A549 (cell line): ENCODE data around the gene ARMC10. TPM values are rescaled to one million over a fixed set of nuclear protein-coding genes. Genes with fewer than 3 reads are reported as not detected.

ENCODE experiments used
- ATAC-seq, 2 experiments: fragments of 200-7000 bp in 1 of 2; fragments of >200 bp in 1 of 2; cut with Nextera tagmentation in 1 of 2; cut with Tn5 transposase in 1 of 2; 3 replicates each; pipeline versions ENCODE4 v1.8.0 to v1.9.1; 2018 to 2020; ENCODE audit warnings: mild to moderate bottlenecking in 1 of 2, moderate library complexity in 1 of 2
- CTCF ChIA-PET: fragments of 300-600 bp; sonication (Branson Sonifier 250); formaldehyde crosslinking; extraction: SDS; loops from one replicate; lab custom pipeline; 2021; ENCODE audit warnings: antibody characterized with exemption, inconsistent platforms; lab: Yijun Ruan, JAX
- POLR2A ChIA-PET: fragments of 350-600 bp; formaldehyde crosslinking; extraction: SDS; loops from one replicate; lab custom pipeline; 2021; ENCODE audit warnings: antibody characterized with exemption, inconsistent platforms; lab: Yijun Ruan, JAX
- DNase-seq, 2 experiments: peaks; one replicate each; pipeline versions ENCODE4 v3.0.0 to v3.0.0-alpha.2; 2011 to 2016; ENCODE audit warnings: low read depth in 1 of 2, low spot score in 1 of 2
- FAIRE-seq: peaks from 2 replicates; lab custom pipeline; 2011; peaks lifted over from hg19 to GRCh38; lab: Jason Lieb, UNC
- H3K27ac ChIP-seq, 2 experiments: fragments of >200 bp; sonication (Bioruptor Twin); formaldehyde crosslinking; 3 replicates each; pipeline ENCODE4 v1.5.1; 2016 to 2017
- H3K4me1 ChIP-seq: fragments of >200 bp; sonication (Bioruptor Twin); formaldehyde crosslinking; 3 replicates; pipeline ENCODE4 v1.6.1; 2016
- H3K4me2 ChIP-seq: fragments of >200 bp; sonication (Bioruptor Twin); formaldehyde crosslinking; 3 replicates; pipeline ENCODE4 v1.6.1; 2016
- H3K4me3 ChIP-seq: fragments of >200 bp; sonication (Bioruptor Twin); formaldehyde crosslinking; 3 replicates; pipeline ENCODE4 v1.5.1; 2016
- H3K9me3 ChIP-seq: fragments of >200 bp; sonication (Bioruptor Twin); formaldehyde crosslinking; 3 replicates; pipeline ENCODE4 v1.6.1; 2016
- BCL3 ChIP-seq: fragments of >200 bp; sonication (Bioruptor Twin); formaldehyde crosslinking; IDR thresholded peaks from 3 replicates; pipeline ENCODE4 v1.6.1; 2016
- CEBPB ChIP-seq, 2 experiments: fragments of >200 bp in 1 of 2; sonication (Bioruptor Twin) in 1 of 2; formaldehyde crosslinking in 1 of 2; IDR thresholded peaks; 2 replicates each; pipeline ENCODE4 v1.6.1; 2012 to 2016
- CHD4 ChIP-seq: fragments of 200-600 bp; sonication (generic); IDR thresholded peaks from 2 replicates; pipeline ENCODE4 v1.6.1; 2016; ENCODE audit warnings: antibody characterized with exemption, mild to moderate bottlenecking, borderline replicate concordance
- E2F6 ChIP-seq: IDR thresholded peaks from 2 replicates; pipeline ENCODE4 v1.6.1; 2012; ENCODE audit warnings: low read depth, borderline replicate concordance
- EHMT2 ChIP-seq: fragments of 200-600 bp; sonication (generic); IDR thresholded peaks from 2 replicates; pipeline ENCODE4 v1.6.1; 2016; ENCODE audit warnings: antibody characterized with exemption, low read depth, mild to moderate bottlenecking, moderate library complexity
- ELK1 ChIP-seq: fragments of 150-350 bp; IDR thresholded peaks from 2 replicates; pipeline ENCODE4 v1.6.1; 2014; ENCODE audit warnings: low read depth, mild to moderate bottlenecking, low read length
- FOSL2 ChIP-seq, 2 experiments: fragments of 450-650 bp in 1 of 2; fragments of >200 bp in 1 of 2; sonication (Bioruptor Twin) in 1 of 2; formaldehyde crosslinking; IDR thresholded peaks; 2 replicates each; pipeline versions ENCODE4 v1.5.0 to v1.6.1; 2016 to 2020; ENCODE audit warnings: mild to moderate bottlenecking in 1 of 2, moderate library complexity in 1 of 2
- HDAC2 ChIP-seq: fragments of 200-600 bp; sonication (generic); IDR thresholded peaks from 2 replicates; pipeline ENCODE4 v1.6.1; 2016
- HOXA7 ChIP-seq: fragments of 250-450 bp; sonication (Bioruptor Pico); IDR thresholded peaks from 2 replicates; pipeline ENCODE4 v1.5.0; 2020; ENCODE audit warnings: mild to moderate bottlenecking, moderate library complexity
- JUN ChIP-seq, 2 experiments: fragments of >200 bp; sonication (Bioruptor Twin); formaldehyde crosslinking; IDR thresholded peaks; 2 replicates in 1 of 2; 3 replicates in 1 of 2; pipeline ENCODE4 v1.6.1; 2016 to 2017
- JUNB ChIP-seq: fragments of >200 bp; sonication (Bioruptor Twin); formaldehyde crosslinking; IDR thresholded peaks from 2 replicates; pipeline ENCODE4 v1.6.1; 2016
- KDM1A ChIP-seq: fragments of 200-600 bp; sonication (generic); IDR thresholded peaks from 2 replicates; pipeline ENCODE4 v1.6.1; 2016; ENCODE audit warnings: low read depth, mild to moderate bottlenecking
- MAZ ChIP-seq: fragments of 150-350 bp; IDR thresholded peaks from 2 replicates; pipeline ENCODE4 v1.6.1; 2014; ENCODE audit warnings: antibody characterized with exemption, low read depth, low read length, borderline replicate concordance
- PBX3 ChIP-seq: IDR thresholded peaks from 2 replicates; pipeline ENCODE4 v1.6.1; 2012
- POLR2A ChIP-seq: IDR thresholded peaks from 2 replicates; pipeline ENCODE4 v1.6.1; 2012; ENCODE audit warnings: mild to moderate bottlenecking, low read length
- POLR2AphosphoS2 ChIP-seq: conservative IDR thresholded peaks from 2 replicates; pipeline ENCODE4 v1.6.1; 2012; ENCODE audit warnings: low read length, improper control_type of control experiment, inconsistent platforms
- RAD21 ChIP-seq, 2 experiments: fragments of >200 bp in 1 of 2; sonication (Bioruptor Twin) in 1 of 2; formaldehyde crosslinking in 1 of 2; IDR thresholded peaks in 1 of 2; conservative IDR thresholded peaks in 1 of 2; 2 replicates in 1 of 2; 3 replicates in 1 of 2; pipeline ENCODE4 v1.6.1; 2012 to 2018; ENCODE audit warnings: inconsistent platforms in 1 of 2
- RCOR1 ChIP-seq: fragments of 150-350 bp; IDR thresholded peaks from 2 replicates; pipeline ENCODE4 v1.6.1; 2014; ENCODE audit warnings: antibody characterized with exemption, low read length, low read depth
- RNF2 ChIP-seq: fragments of 200-600 bp; sonication (generic); IDR thresholded peaks from 2 replicates; pipeline ENCODE4 v1.6.1; 2016; ENCODE audit warnings: low read depth, mild to moderate bottlenecking, antibody characterized with exemption, moderate library complexity, borderline replicate concordance
- SREBF2 ChIP-seq: fragments of 450-650 bp; IDR thresholded peaks from 2 replicates; pipeline ENCODE4 v1.6.1; 2014; ENCODE audit warnings: mild to moderate bottlenecking, moderate library complexity
- TFCP2L1 ChIP-seq: fragments of 250-450 bp; sonication (Bioruptor Pico); IDR thresholded peaks from 2 replicates; pipeline ENCODE4 v1.5.0; 2021; ENCODE audit warnings: mild to moderate bottlenecking
- TP53 ChIP-seq: fragments of 250-450 bp; sonication (Bioruptor Pico); IDR thresholded peaks from 2 replicates; pipeline ENCODE4 v1.5.0; 2021; ENCODE audit warnings: mild to moderate bottlenecking, moderate library complexity
- ZFP36 ChIP-seq: fragments of 450-650 bp; IDR thresholded peaks from 2 replicates; pipeline ENCODE4 v1.6.1; 2014; ENCODE audit warnings: borderline replicate concordance; ENCODE audit not compliant: partially characterized antibody
- ZSCAN20 ChIP-seq: fragments of 250-450 bp; sonication (Bioruptor Pico); IDR thresholded peaks from 2 replicates; pipeline ENCODE4 v1.8.0; 2022; ENCODE audit warnings: mild to moderate bottlenecking, moderate library complexity
- WGBS: methylation state at CpG from one replicate; pipeline ENCODE4 v1.1.6; 2017; ENCODE audit errors: missing lambda C conversion rate; 5-methylcytosine and 5-hydroxymethylcytosine counted together
- polyA plus RNA-seq, 4 experiments: library from polyadenylated mRNA; depleted of rRNA in 3 of 4; stranded (reverse); fragments of >200 nt; fragmentation: RNase III in 1 of 4; extraction: RNeasy Plus Mini Kit Qiagen cat#74134 plus additional on column Dnase treatment in 1 of 4; gene quantifications; 2 replicates in 3 of 4; 3 replicates in 1 of 4; pipeline ENCODE4 v1.2.3, GENCODE V29; 2011 to 2017

Gene ARMC10
- polyA plus RNA-seq, 2 of the 4 experiments (the other 2 are of a cell fraction) = 36.6 to 63.2 TPM

- H3K4me1 ChIP-seq = peaks cover 19% of the 10 kb centered on the region
- H3K9me3 ChIP-seq = no peaks in the 10 kb centered on the region
- TF ChIP-seq TP53 = no peak
- no peak for TF ChIP-seq BCL3
- no peak for TF ChIP-seq MAZ
- no peak for TF ChIP-seq POLR2A
- TF ChIP-seq POLR2AphosphoS2 = no peak
- no peak for TF ChIP-seq HDAC2
- no peak for TF ChIP-seq JUN (IDR thresholded peaks at IDR 0.05)
- TF ChIP-seq JUNB = no peak
- no peak for TF ChIP-seq TFCP2L1
- TF ChIP-seq CHD4 = no peak
- TF ChIP-seq RNF2 = no peak
- TF ChIP-seq KDM1A = no peak
- TF ChIP-seq SREBF2 = no peak
- TF ChIP-seq PBX3 = no peak
- TF ChIP-seq E2F6 = no peak
- no peak for TF ChIP-seq RAD21 (conservative IDR thresholded peaks at IDR 0.05 in 1 of 2, IDR thresholded peaks at IDR 0.05 in 1 of 2)
- no peak for TF ChIP-seq FOSL2 (IDR thresholded peaks at IDR 0.05)
- no peak for TF ChIP-seq FOSL2 (CRISPR knock-in tag; IDR thresholded peaks at IDR 0.05)
- 68% methylated on average over 6 of the region's 6 CpGs for WGBS
- CTCF ChIA-PET = interaction anchor here (1.0 kb wide), 1 partner anchor 68 kb away, joined by 3 read pairs; no protein-coding TSS in a partner anchor
- ATAC-seq (peak in 1 of 2 experiments; percentile 47; a peak in 1 of 6 replicates), DNase-seq (no peak), FAIRE-seq (no peak)
- POLR2A ChIA-PET = interaction anchor here (1.2 kb wide), 1 partner anchor 19 kb away, joined by 4 read pairs; the partner anchor contains the start of gene NAPEPLD
- H3K4me3 ChIP-seq = no peak overlapping the region
- peak overlapping the region; percentile 26 to 40; a peak in 3 of 6 replicates for H3K27ac ChIP-seq
- peak overlapping the region; percentile 27 for H3K4me2 ChIP-seq
These were observed 55.0 kb downstream of the ARMC10 start for GRCh38 chr7:103129702-103130549.

- TF ChIP-seq CEBPB (IDR thresholded peaks at IDR 0.05) = no peak
- TF ChIP-seq PBX3 = no peak
- no peak for TF ChIP-seq RCOR1
- no peak for TF ChIP-seq HOXA7 (CRISPR knock-in tag)
- no peak for TF ChIP-seq ELK1
- no peak for TF ChIP-seq EHMT2
- no peak for TF ChIP-seq ZFP36
- TF ChIP-seq POLR2A = no peak
- TF ChIP-seq ZSCAN20 (CRISPR knock-in tag) = no peak
- Histone ChIP-seq H3K27ac (no peak overlapping the region), H3K4me1 (peaks cover 17% of the 10 kb centered on the region), H3K9me3 (no peaks in the 10 kb centered on the region), H3K4me2 (no peak overlapping the region), H3K4me3 (no peak overlapping the region)
- ATAC-seq (no peak), DNase-seq (no peak), FAIRE-seq (no peak)
- ChIA-PET CTCF (interaction anchor here (1.0 kb wide), 1 partner anchor 69 kb away, joined by 3 read pairs; no protein-coding TSS in a partner anchor), POLR2A (interaction anchor here (0.5 to 0.8 kb wide), 2 partner anchors 17 to 56 kb away, joined by 3 read pairs; partner anchors contain the start of gene ARMC10)
- 79% methylated on average over 9 of the region's 9 CpGs for WGBS
These were observed 56.1 kb downstream of the ARMC10 start for GRCh38 chr7:103130901-103131624.
